ACC112 (cell line): Measurements from ENCODE around the gene TIMM17B.

ENCODE experiments used
- H2AFZ ChIP-seq: fragments of 200-600 bp; sonication (generic); one replicate; pipeline ENCODE4 v1.6.0; 2017; ENCODE audit warnings: antibody characterized with exemption, low read length; ENCODE audit not compliant: unreplicated experiment
- H3K27ac ChIP-seq: fragments of 200-600 bp; sonication (generic); 2 replicates; pipeline ENCODE4 v1.5.1; 2014; ENCODE audit warnings: low read depth, mild to moderate bottlenecking, antibody characterized with exemption, low read length, moderate library complexity
- H3K27me3 ChIP-seq: fragments of 200-600 bp; sonication (generic); 2 replicates; pipeline ENCODE4 v1.6.1; 2014; ENCODE audit warnings: mild to moderate bottlenecking, antibody characterized with exemption, low read length, moderate library complexity, mixed read lengths; ENCODE audit not compliant: insufficient read depth
- H3K36me3 ChIP-seq: fragments of 200-600 bp; sonication (generic); 2 replicates; pipeline ENCODE4 v1.6.1; 2016; ENCODE audit warnings: mild to moderate bottlenecking, antibody characterized with exemption, low read length, moderate library complexity, mixed read lengths; ENCODE audit not compliant: insufficient read depth
- H3K4me1 ChIP-seq: fragments of 200-600 bp; sonication (generic); one replicate; pipeline ENCODE4 v1.6.1; 2016; ENCODE audit warnings: low read length, mixed read lengths; ENCODE audit not compliant: insufficient read depth, unreplicated experiment, control insufficient read depth
- H3K4me3 ChIP-seq: fragments of 200-600 bp; sonication (generic); 2 replicates; pipeline ENCODE4 v1.5.1; 2014; ENCODE audit warnings: mild to moderate bottlenecking, low read depth, low read length
- H3K79me2 ChIP-seq: fragments of 200-600 bp; sonication (generic); one replicate; pipeline ENCODE4 v1.6.0; 2016; ENCODE audit warnings: low read length; ENCODE audit not compliant: control insufficient read depth, unreplicated experiment, insufficient read depth

The TIMM17B gene

DNA sequence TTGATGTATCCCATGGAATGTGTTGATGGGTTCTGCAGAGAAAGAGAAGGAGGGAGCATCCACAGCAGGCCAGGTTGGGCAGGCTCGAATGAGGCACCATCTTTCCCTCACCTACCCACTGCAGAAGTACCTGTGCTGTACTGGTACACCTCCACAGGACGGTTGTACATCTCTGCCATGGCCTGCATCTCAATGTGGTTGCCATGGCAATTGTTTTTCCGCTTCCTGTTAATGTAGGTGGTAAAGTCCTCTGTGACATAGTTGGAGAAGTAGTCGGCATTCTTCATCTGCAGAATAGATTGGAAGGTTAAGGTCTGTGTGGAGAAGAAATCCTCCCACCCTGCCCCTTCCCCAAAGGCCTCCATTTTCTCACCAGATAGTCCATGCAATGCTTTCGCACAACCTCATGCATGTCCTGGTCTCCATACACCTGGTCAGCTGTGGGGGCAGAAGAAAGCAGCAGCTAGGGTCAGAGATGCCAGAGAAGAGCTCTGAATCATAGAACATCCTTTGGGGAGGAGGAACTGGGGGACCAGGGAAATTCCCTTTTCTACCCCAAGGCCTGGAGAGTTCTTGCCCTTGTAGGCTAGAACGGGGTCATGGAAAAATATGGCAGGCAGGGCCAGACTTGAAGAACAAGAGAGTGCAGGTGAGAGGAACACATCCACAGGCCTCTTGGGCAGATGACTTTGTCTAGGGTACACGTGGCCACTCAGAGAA is 37.2 kb upstream of the TIMM17B start:
- no peak overlapping the region for H3K27ac ChIP-seq
- no peaks in the 10 kb centered on the region for H3K4me1 ChIP-seq
- peaks cover 11% of the 10 kb centered on the region for H3K79me2 ChIP-seq
- no peaks in the 10 kb centered on the region for H3K27me3 ChIP-seq
- H3K4me3 ChIP-seq, result no peak overlapping the region
- H2AFZ ChIP-seq, result no peak overlapping the region
- 0 out of 2 replicates have a peak, but pooled peaks cover 4% of the 10 kb centered on the region for H3K36me3 ChIP-seq

GRCh38 chrX:48933757-48934156 is 36.2 kb upstream of the TIMM17B start:
- Histone ChIP-seq H3K4me1 (no peaks in the 10 kb centered on the region), H3K27ac (no peak overlapping the region), H3K4me3 (no peak overlapping the region), H3K79me2 (peaks cover 9% of the 10 kb centered on the region), H3K27me3 (no peaks in the 10 kb centered on the region), H2AFZ (no peak overlapping the region), H3K36me3 (0 out of 2 replicates have a peak, but pooled peaks cover 4% of the 10 kb centered on the region)

DNA sequence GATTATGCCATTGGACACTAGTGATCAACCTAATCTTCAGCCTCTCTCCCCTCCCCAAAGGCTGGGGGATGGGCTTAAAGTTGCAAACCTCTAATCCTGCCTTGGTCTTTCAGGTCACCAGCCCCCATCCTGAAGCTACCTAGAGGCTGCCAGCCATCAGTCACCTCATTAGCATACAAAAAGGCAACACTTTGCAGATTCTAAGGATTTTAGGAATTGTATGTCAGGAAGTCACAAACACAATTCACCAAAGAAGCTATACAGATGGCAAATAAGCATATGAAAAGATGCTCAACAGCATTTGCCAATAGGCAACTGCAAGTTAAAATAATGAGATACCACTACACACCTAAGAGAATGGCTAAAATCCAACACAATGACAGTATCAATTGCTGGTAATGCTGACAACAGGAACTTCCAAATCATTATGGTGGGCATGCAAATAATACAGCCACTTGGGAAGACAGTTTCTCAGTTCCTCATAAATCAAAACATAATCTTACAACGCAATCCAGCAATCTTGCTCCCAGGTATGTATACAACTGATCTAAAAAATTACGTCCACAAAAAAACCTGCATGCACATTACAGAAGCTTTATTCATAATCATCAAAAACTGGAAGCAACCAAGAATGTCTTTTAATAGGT is 30.3 kb upstream of the TIMM17B start:
- no peaks in the 10 kb centered on the region for H3K27me3 ChIP-seq
- H3K36me3 ChIP-seq, result no peaks in the 10 kb centered on the region
- no peak overlapping the region for H3K4me3 ChIP-seq
- no peaks in the 10 kb centered on the region for H3K4me1 ChIP-seq
- no peak overlapping the region for H2AFZ ChIP-seq
- H3K79me2 ChIP-seq, result no peaks in the 10 kb centered on the region
- no peak overlapping the region for H3K27ac ChIP-seq

DNA sequence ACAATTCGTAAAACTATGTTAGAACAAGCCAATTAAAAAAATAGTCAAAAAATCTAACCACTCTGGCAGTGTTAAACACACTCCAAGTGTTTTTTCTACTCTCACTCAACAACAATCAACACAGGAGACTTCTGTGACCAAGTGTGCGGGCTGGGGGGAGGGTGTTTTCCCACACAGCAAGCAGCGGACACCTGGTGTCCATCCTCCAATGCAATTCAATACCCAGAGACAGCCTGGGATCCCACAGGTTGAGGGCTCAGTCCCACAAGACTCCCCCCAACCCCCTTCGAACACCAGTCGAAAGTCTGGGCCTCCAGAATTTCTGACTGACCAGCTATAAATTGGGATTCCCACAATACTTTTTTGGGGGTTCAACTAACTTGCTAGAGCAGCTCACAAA is 29.6 kb upstream of the TIMM17B start:
- no peak overlapping the region for H3K4me3 ChIP-seq
- no peaks in the 10 kb centered on the region for H3K4me1 ChIP-seq
- no peak overlapping the region for H2AFZ ChIP-seq
- H3K79me2 ChIP-seq, result no peaks in the 10 kb centered on the region
- no peak overlapping the region for H3K27ac ChIP-seq
- H3K27me3 ChIP-seq, result no peaks in the 10 kb centered on the region
- no peaks in the 10 kb centered on the region for H3K36me3 ChIP-seq

- H3K36me3 ChIP-seq, result no peaks in the 10 kb centered on the region
- H3K27ac ChIP-seq, result no peak overlapping the region
- peaks cover 9% of the 10 kb centered on the region for H3K4me1 ChIP-seq
- H3K27me3 ChIP-seq, result no peaks in the 10 kb centered on the region
- H3K79me2 ChIP-seq, result no peaks in the 10 kb centered on the region
- no peak overlapping the region for H3K4me3 ChIP-seq
- H2AFZ ChIP-seq, result no peak overlapping the region
Measured at GRCh38 chrX:48924270-48924669, 26.7 kb upstream of the TIMM17B start.

GRCh38 chrX:48923771-48924170 is 26.2 kb upstream of the TIMM17B start:
- Histone ChIP-seq H3K4me3 (no peak overlapping the region), H3K27me3 (no peaks in the 10 kb centered on the region), H2AFZ (no peak overlapping the region), H3K27ac (no peak overlapping the region), H3K36me3 (no peaks in the 10 kb centered on the region), H3K79me2 (no peaks in the 10 kb centered on the region), H3K4me1 (peaks cover 10% of the 10 kb centered on the region)

DNA sequence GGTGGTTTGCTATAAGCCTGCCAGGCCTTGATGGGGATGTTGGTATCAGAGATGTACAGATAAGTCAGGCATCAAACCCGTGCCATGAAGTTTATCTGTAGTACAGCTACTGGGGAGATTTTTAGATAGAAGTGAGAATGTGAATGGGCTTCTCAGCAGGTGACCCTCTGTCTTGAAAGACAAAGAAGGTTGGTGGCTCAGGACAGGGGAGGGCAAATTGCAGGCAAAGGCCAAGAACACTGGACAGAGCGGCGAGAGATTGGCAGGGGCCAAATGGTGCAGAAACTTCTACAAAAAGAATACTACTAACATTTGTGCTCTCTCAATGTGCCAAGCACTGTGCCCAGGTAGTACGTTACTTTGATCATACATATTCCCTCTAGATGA is 23.1 kb upstream of the TIMM17B start:
- no peak overlapping the region for H3K27ac ChIP-seq
- H3K79me2 ChIP-seq, result no peaks in the 10 kb centered on the region
- H3K4me1 ChIP-seq, result peaks cover 10% of the 10 kb centered on the region
- H3K27me3 ChIP-seq, result no peaks in the 10 kb centered on the region
- H2AFZ ChIP-seq, result no peak overlapping the region
- H3K4me3 ChIP-seq, result no peak overlapping the region
- no peaks in the 10 kb centered on the region for H3K36me3 ChIP-seq

- Histone ChIP-seq H2AFZ (no peak overlapping the region), H3K4me1 (peaks cover 10% of the 10 kb centered on the region), H3K4me3 (no peak overlapping the region), H3K27me3 (no peaks in the 10 kb centered on the region), H3K36me3 (no peaks in the 10 kb centered on the region), H3K79me2 (no peaks in the 10 kb centered on the region), H3K27ac (no peak overlapping the region)
Measured at GRCh38 chrX:48919947-48920717, 22.6 kb upstream of the TIMM17B start.

DNA sequence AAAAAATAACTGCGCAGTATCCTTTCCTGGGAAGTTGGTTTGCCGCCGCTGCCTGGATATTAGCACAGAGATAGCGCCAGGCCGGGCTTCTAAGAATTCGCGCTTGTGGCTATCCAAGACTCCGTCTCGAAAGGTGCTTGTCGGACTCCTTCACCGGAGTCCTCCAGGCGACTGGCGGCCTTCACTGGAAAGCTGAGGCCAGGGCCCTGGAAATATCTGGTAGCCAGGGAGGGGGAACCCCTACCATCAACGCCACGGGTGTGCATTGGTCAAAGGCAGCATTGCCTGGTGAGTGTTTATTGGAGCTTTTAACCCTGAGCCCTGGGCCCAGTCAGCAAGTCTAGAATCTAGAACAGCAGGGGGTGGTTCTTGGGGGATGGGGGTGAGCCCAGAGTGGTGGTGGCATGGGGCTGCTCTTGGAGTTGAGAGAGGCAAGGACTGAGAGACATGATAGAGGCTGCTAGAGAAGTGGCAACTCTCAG is 21.8 kb upstream of the TIMM17B start:
- no peak overlapping the region for H2AFZ ChIP-seq
- no peaks in the 10 kb centered on the region for H3K79me2 ChIP-seq
- no peaks in the 10 kb centered on the region for H3K36me3 ChIP-seq
- H3K4me1 ChIP-seq, result peaks cover 10% of the 10 kb centered on the region
- H3K4me3 ChIP-seq, result peak overlapping the region; percentile 87
- H3K27ac ChIP-seq, result peak overlapping the region; percentile 28; the same call in 1 of the 2 replicates
- no peaks in the 10 kb centered on the region for H3K27me3 ChIP-seq

- Histone ChIP-seq H3K4me3 (peak within 1 kb of the TSS; percentile 87), H3K79me2 (no peaks in the 10 kb centered on the region), H3K4me1 (peaks cover 10% of the 10 kb centered on the region), H3K27me3 (no peaks in the 10 kb centered on the region), H3K36me3 (no peaks in the 10 kb centered on the region), H3K27ac (peak within 1 kb of the TSS; percentile 28; the same call in 1 of the 2 replicates), H2AFZ (no peak within 1 kb of the TSS)
Measured at GRCh38 chrX:48918643-48919340, 21.2 kb upstream of the TIMM17B start, which contains the start of gene PIM2. Gene PIM2, minus strand, starts transcription at chrX:48919024. Its CDS starts 190 bp downstream, at chrX:48918834.
